CD8-positive, alpha-beta memory T cell (primary cell): ENCODE data around the gene DENND4B. TPM values are rescaled to one million over a fixed set of nuclear protein-coding genes. Genes with fewer than 3 reads are reported as not detected.

Experiments used
- CTCF ChIA-PET: fragments of 350-600 bp; sonication (Branson Sonifier 250); formaldehyde crosslinking; loops from one replicate; lab custom pipeline; 2021; ENCODE audit warnings: antibody characterized with exemption; lab: Charles Lee
- POLR2A ChIA-PET: fragments of 350-600 bp; sonication (Branson Sonifier 250); formaldehyde crosslinking; loops from one replicate; lab custom pipeline; 2021; ENCODE audit warnings: antibody characterized with exemption; lab: Charles Lee
- DNase-seq, 5 donors: peaks; one replicate each; pipeline versions ENCODE4 v3.0.0 to v3.0.0-alpha.2; 2020 to 2022; ENCODE audit warnings: mixed read lengths in 1 of 5
- H3K27ac ChIP-seq: one replicate; pipeline ENCODE4 v1.7.0; 2013; ENCODE audit warnings: low read depth, mild to moderate bottlenecking, low read length, moderate library complexity
- H3K27me3 ChIP-seq: 2 replicates; pipeline ENCODE4 v1.7.0; 2013; ENCODE audit warnings: low read length, mild to moderate bottlenecking; ENCODE audit not compliant: insufficient read depth, poor library complexity, severe bottlenecking
- H3K36me3 ChIP-seq: 2 replicates; pipeline ENCODE4 v1.7.0; 2013; ENCODE audit warnings: mild to moderate bottlenecking, low read length, moderate library complexity; ENCODE audit not compliant: insufficient read depth
- H3K4me1 ChIP-seq: 2 replicates; pipeline ENCODE4 v1.7.0; 2013; ENCODE audit warnings: mild to moderate bottlenecking, low read length, moderate library complexity; ENCODE audit not compliant: insufficient read depth
- H3K4me3 ChIP-seq: 2 replicates; pipeline ENCODE4 v1.7.0; 2013; ENCODE audit warnings: mild to moderate bottlenecking, low read length
- H3K9me3 ChIP-seq: 2 replicates; pipeline ENCODE4 v1.7.0; 2013; ENCODE audit warnings: mild to moderate bottlenecking, low read length
- H3K27ac Mint-ChIP-seq, 8 donors: one replicate each; pipeline ENCODE4 v1.8.0; 2020 to 2021; ENCODE audit warnings: mixed read lengths in 8 of 8, mild to moderate bottlenecking in 6 of 8, inconsistent platforms in 3 of 8, moderate library complexity in 3 of 8
- H3K27me3 Mint-ChIP-seq, 2 donors: one replicate each; pipeline ENCODE4 v1.8.0; 2020 to 2021; ENCODE audit warnings: mixed read lengths in 2 of 2, mild to moderate bottlenecking in 1 of 2, moderate library complexity in 1 of 2
- H3K36me3 Mint-ChIP-seq, 3 donors: one replicate each; pipeline ENCODE4 v1.8.0; 2020 to 2021; ENCODE audit warnings: mixed read lengths in 3 of 3, inconsistent platforms in 1 of 3, mild to moderate bottlenecking in 1 of 3
- H3K4me1 Mint-ChIP-seq, 3 donors: one replicate each; pipeline ENCODE4 v1.8.0; 2020 to 2021; ENCODE audit warnings: mixed read lengths in 3 of 3, inconsistent platforms in 1 of 3, mild to moderate bottlenecking in 1 of 3
- H3K4me3 Mint-ChIP-seq, 7 donors: one replicate each; pipeline ENCODE4 v1.8.0; 2020 to 2021; ENCODE audit warnings: mixed read lengths in 7 of 7, mild to moderate bottlenecking in 6 of 7, moderate library complexity in 4 of 7, inconsistent platforms in 2 of 7
- H3K9me3 Mint-ChIP-seq, 5 donors: one replicate each; pipeline ENCODE4 v1.8.0; 2020 to 2022; ENCODE audit warnings: mixed read lengths in 5 of 5, mild to moderate bottlenecking in 3 of 5, moderate library complexity in 2 of 5, inconsistent platforms in 1 of 5
- polyA plus RNA-seq: library from polyadenylated mRNA; unstranded; fragments of 300-500 nt; fragmentation: Illumina TruSeq; gene quantifications from one replicate; pipeline ENCODE4 v1.2.3, GENCODE V29; 2021
- total RNA-seq, 2 experiments: library from RNA; stranded (reverse); gene quantifications; one replicate each; pipeline ENCODE4 v1.2.3, GENCODE V29; 2021

DENND4B gene, protein sequence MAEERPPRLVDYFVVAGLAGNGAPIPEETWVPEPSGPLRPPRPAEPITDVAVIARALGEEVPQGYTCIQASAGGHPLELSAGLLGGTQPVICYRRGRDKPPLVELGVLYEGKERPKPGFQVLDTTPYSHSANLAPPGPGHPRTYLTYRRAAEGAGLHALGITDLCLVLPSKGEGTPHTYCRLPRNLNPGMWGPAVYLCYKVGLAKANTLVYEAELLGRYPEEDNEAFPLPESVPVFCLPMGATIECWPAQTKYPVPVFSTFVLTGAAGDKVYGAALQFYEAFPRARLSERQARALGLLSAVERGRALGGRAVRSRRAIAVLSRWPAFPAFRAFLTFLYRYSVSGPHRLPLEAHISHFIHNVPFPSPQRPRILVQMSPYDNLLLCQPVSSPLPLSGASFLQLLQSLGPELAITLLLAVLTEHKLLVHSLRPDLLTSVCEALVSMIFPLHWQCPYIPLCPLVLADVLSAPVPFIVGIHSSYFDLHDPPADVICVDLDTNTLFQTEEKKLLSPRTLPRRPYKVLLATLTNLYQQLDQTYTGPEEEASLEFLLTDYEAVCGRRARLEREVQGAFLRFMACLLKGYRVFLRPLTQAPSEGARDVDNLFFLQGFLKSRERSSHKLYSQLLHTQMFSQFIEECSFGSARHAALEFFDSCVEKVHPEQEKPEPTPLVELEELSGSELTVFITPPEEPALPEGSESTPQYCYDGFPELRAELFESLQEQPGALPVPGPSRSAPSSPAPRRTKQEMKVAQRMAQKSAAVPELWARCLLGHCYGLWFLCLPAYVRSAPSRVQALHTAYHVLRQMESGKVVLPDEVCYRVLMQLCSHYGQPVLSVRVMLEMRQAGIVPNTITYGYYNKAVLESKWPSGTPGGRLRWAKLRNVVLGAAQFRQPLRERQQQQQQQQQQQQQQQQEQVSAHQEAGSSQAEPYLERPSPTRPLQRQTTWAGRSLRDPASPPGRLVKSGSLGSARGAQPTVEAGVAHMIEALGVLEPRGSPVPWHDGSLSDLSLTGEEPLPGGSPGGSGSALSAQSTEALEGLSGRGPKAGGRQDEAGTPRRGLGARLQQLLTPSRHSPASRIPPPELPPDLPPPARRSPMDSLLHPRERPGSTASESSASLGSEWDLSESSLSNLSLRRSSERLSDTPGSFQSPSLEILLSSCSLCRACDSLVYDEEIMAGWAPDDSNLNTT (N-terminal part only)
- 100 to 1,000 TPM; 100 to 102 TPM for total RNA-seq
- polyA plus RNA-seq, result 27.3 TPM

GRCh38 chr1:153946622-153947241, at the start of gene DENND4B:
Gene DENND4B, minus strand, starts transcription at chr1:153946718. Its CDS starts 2,344 bp downstream, at chr1:153944374.
- peaks cover 30 to 42% (median 37%) of the 10 kb centered on the region in 3 donors for H3K4me1 Mint-ChIP-seq
- ChIA-PET CTCF (interaction anchor here (0.6 to 6.0 kb wide), 29 partner anchors 9 to 1226 kb away, joined by 3 to 58 read pairs (median 4); partner anchors contain the start of genes CREB3L4, CRTC2, GATAD2B and JTB), POLR2A (interaction anchor here (0.6 to 4.1 kb wide), 11 partner anchors 11 to 160 kb away, joined by 3 to 56 read pairs (median 20); partner anchors contain the start of genes CREB3L4, CRTC2, GATAD2B and JTB)
- DNase-seq, result peak; percentile 60 to 82 (median 71)
- Histone ChIP-seq H3K27me3 (no peaks in the 10 kb centered on the region), H3K27ac (peak within 1 kb of the TSS; percentile 91), H3K9me3 (no peaks in the 10 kb centered on the region), H3K36me3 (peaks cover 44% of the 10 kb centered on the region), H3K4me1 (peaks cover 31% of the 10 kb centered on the region), H3K4me3 (peak within 1 kb of the TSS; percentile 83)
- H3K27me3 Mint-ChIP-seq, result peaks cover 0 to 4% of the 10 kb centered on the region in 2 donors
- H3K27ac Mint-ChIP-seq, result peak within 1 kb of the TSS; percentile 93 to 100 (median 98)
- H3K4me3 Mint-ChIP-seq, result peak within 1 kb of the TSS; percentile 94 to 99 (median 98)
- peaks cover 0 to 84% (median 14%) of the 10 kb centered on the region in 3 donors for H3K36me3 Mint-ChIP-seq
- no peaks in the 10 kb centered on the region for H3K9me3 Mint-ChIP-seq

DNA sequence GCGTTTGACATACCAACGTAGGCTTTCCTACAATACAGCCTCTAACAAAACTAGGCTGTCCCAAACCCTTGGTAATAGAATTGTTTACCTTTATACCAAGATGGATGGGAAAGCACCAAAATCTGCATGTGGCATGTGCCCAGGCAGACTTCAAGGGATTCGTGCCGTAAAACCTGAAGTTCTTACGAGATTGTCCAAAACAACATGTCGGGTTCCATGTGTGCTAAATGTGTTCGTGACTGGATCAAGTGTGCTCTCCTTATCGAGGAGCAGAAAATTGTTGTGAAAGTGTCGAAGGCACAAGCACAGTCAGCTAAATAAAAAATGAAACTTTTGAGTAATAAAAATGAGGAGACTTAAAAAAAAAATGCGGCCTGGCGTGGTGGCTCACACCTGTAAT, 49.1 kb upstream of the DENND4B start:
- Histone ChIP-seq H3K4me1 (peaks cover 30% of the 10 kb centered on the region), H3K36me3 (peaks cover 35% of the 10 kb centered on the region), H3K4me3 (no peak overlapping the region), H3K9me3 (no peaks in the 10 kb centered on the region), H3K27me3 (no peaks in the 10 kb centered on the region), H3K27ac (no peak overlapping the region)
- H3K4me3 Mint-ChIP-seq, result peak overlapping the region in 2 of 7 donors; percentile 39 to 83
- H3K4me1 Mint-ChIP-seq, result peaks cover 21 to 39% (median 34%) of the 10 kb centered on the region in 3 donors
- peaks cover 0 to under 1% (median 0%) of the 10 kb centered on the region in 5 donors for H3K9me3 Mint-ChIP-seq
- DNase-seq, result no peak
- peaks cover 14 to 47% (median 18%) of the 10 kb centered on the region in 3 donors for H3K36me3 Mint-ChIP-seq
- ChIA-PET POLR2A (no interaction called here), CTCF (no interaction called here)
- peak overlapping the region in 4 of 8 donors; percentile 17 to 93 (median 50) for H3K27ac Mint-ChIP-seq
- H3K27me3 Mint-ChIP-seq, result peaks cover 0 to 1% of the 10 kb centered on the region in 2 donors

GRCh38 chr1:153995202-153995601, 48.7 kb upstream of the DENND4B start:
- H3K36me3 Mint-ChIP-seq, result peaks cover 14 to 49% (median 18%) of the 10 kb centered on the region in 3 donors
- POLR2A ChIA-PET, result no interaction called here
- Histone ChIP-seq H3K4me3 (no peak overlapping the region), H3K9me3 (no peaks in the 10 kb centered on the region), H3K27me3 (no peaks in the 10 kb centered on the region), H3K27ac (no peak overlapping the region), H3K36me3 (peaks cover 35% of the 10 kb centered on the region), H3K4me1 (peaks cover 32% of the 10 kb centered on the region)
- H3K9me3 Mint-ChIP-seq, result peaks cover 0 to 2% (median 0%) of the 10 kb centered on the region in 5 donors
- no peak for DNase-seq
- H3K27ac Mint-ChIP-seq, result peak overlapping the region in 4 of 8 donors; percentile 17 to 93 (median 68)
- H3K4me1 Mint-ChIP-seq, result peaks cover 25 to 44% (median 39%) of the 10 kb centered on the region in 3 donors
- peaks cover 0 to 3% of the 10 kb centered on the region in 2 donors for H3K27me3 Mint-ChIP-seq
- peak overlapping the region in 2 of 7 donors; percentile 39 to 83 for H3K4me3 Mint-ChIP-seq
- CTCF ChIA-PET, result no interaction called here

DNA sequence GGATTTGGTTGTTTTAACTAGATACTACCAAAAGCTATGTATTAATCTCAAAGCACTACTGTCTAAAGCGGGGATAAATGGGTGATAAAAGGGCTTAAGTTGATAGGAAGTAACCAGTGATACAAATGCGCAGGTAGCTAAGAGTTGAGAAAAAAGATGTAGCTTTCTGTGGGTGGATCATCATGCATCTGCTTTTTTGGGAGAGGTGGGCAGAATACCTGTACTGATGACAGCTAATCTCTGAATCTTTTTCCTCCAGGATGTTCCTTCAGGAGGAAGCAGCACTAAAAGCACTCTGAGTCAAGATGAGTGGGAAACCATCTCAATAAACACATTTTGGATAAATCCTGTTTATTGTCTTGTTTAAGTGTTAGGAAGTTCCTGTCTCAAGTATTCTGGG, 45.3 kb upstream of the DENND4B start:
- Histone ChIP-seq H3K27me3 (no peaks in the 10 kb centered on the region), H3K27ac (peak overlapping the region; percentile 96), H3K4me3 (peak overlapping the region; percentile 79), H3K36me3 (peaks cover 35% of the 10 kb centered on the region), H3K4me1 (peaks cover 38% of the 10 kb centered on the region), H3K9me3 (no peaks in the 10 kb centered on the region)
- H3K4me3 Mint-ChIP-seq, result peak overlapping the region; percentile 91 to 100 (median 97)
- peaks cover 30 to 52% (median 48%) of the 10 kb centered on the region in 3 donors for H3K4me1 Mint-ChIP-seq
- POLR2A ChIA-PET, result interaction anchor here (0.5 to 2.4 kb wide), 9 partner anchors 10 to 358 kb away, joined by 3 to 46 read pairs (median 9); partner anchors contain the start of genes CHTOP, CREB3L4, GATAD2B and JTB
- peaks cover 0 to 2% (median 0%) of the 10 kb centered on the region in 5 donors for H3K9me3 Mint-ChIP-seq
- H3K27me3 Mint-ChIP-seq, result peaks cover 0 to 3% of the 10 kb centered on the region in 2 donors
- peaks cover 14 to 49% (median 18%) of the 10 kb centered on the region in 3 donors for H3K36me3 Mint-ChIP-seq
- H3K27ac Mint-ChIP-seq, result peak overlapping the region; percentile 93 to 100 (median 100)
- peak in 1 of 5 donors; percentile 8 for DNase-seq
- CTCF ChIA-PET, result interaction anchor here (1.4 to 9.1 kb wide), 2 partner anchors 9 to 194 kb away, joined by 3 to 94 read pairs; no protein-coding TSS in a partner anchor

- Histone ChIP-seq H3K4me3 (peak overlapping the region; percentile 79), H3K9me3 (no peaks in the 10 kb centered on the region), H3K27ac (peak overlapping the region; percentile 96), H3K36me3 (peaks cover 35% of the 10 kb centered on the region), H3K27me3 (no peaks in the 10 kb centered on the region), H3K4me1 (peaks cover 42% of the 10 kb centered on the region)
- peak overlapping the region; percentile 91 to 100 (median 97) for H3K4me3 Mint-ChIP-seq
- peak in 1 of 5 donors; percentile 7 for DNase-seq
- H3K27ac Mint-ChIP-seq, result peak overlapping the region; percentile 93 to 100 (median 100)
- peaks cover 34 to 57% (median 53%) of the 10 kb centered on the region in 3 donors for H3K4me1 Mint-ChIP-seq
- ChIA-PET POLR2A (interaction anchor here (0.5 to 2.4 kb wide), 15 partner anchors 10 to 357 kb away, joined by 3 to 46 read pairs (median 8); partner anchors contain the start of genes CHTOP, CREB3L4, CRTC2 and DENND4B), CTCF (interaction anchor here (1.2 to 9.1 kb wide), 4 partner anchors 10 to 193 kb away, joined by 3 to 94 read pairs (median 4); partner anchors contain the start of gene JTB)
- peaks cover 4 to 5% of the 10 kb centered on the region in 2 donors for H3K27me3 Mint-ChIP-seq
- H3K36me3 Mint-ChIP-seq, result peaks cover 14 to 48% (median 18%) of the 10 kb centered on the region in 3 donors
- peaks cover 0 to 2% (median 0%) of the 10 kb centered on the region in 5 donors for H3K9me3 Mint-ChIP-seq
These were observed 44.7 kb upstream of the DENND4B start for GRCh38 chr1:153991151-153991630.

- DNase-seq, result peak; percentile 77 to 96 (median 92)
- no peaks in the 10 kb centered on the region for H3K9me3 ChIP-seq
- peaks cover 8% of the 10 kb centered on the region in 2 donors for H3K27me3 Mint-ChIP-seq
- H3K27ac Mint-ChIP-seq, result peak within 1 kb of the TSS; percentile 93 to 100 (median 100)
- H3K4me3 Mint-ChIP-seq, result peak within 1 kb of the TSS; percentile 91 to 100 (median 97)
- H3K4me3 ChIP-seq, result peak within 1 kb of the TSS; percentile 79
- H3K9me3 Mint-ChIP-seq, result peaks cover 0 to 2% (median 0%) of the 10 kb centered on the region in 5 donors
- H3K27ac ChIP-seq, result peak within 1 kb of the TSS; percentile 96
- peaks cover 34% of the 10 kb centered on the region for H3K36me3 ChIP-seq
- H3K4me1 ChIP-seq, result peaks cover 42% of the 10 kb centered on the region
- peaks cover 36 to 61% (median 53%) of the 10 kb centered on the region in 3 donors for H3K4me1 Mint-ChIP-seq
- ChIA-PET POLR2A (interaction anchor here (0.5 to 2.4 kb wide), 24 partner anchors 11 to 459 kb away, joined by 3 to 46 read pairs (median 5); partner anchors contain the start of genes CHTOP, CREB3L4, CRTC2 and DENND4B), CTCF (interaction anchor here (1.2 to 9.1 kb wide), 4 partner anchors 10 to 193 kb away, joined by 3 to 94 read pairs (median 4); partner anchors contain the start of gene JTB)
- H3K27me3 ChIP-seq, result no peaks in the 10 kb centered on the region
- H3K36me3 Mint-ChIP-seq, result peaks cover 14 to 45% (median 16%) of the 10 kb centered on the region in 3 donors
These were observed 44.1 kb upstream of the DENND4B start, which contains the start of gene RPS27 for GRCh38 chr1:153990468-153991150. Gene RPS27, plus strand, starts transcription at chr1:153990762. Its CDS starts 35 bp downstream, at chr1:153990797.
